Activated naive CD4-positive, alpha-beta T cell treated with Interleukin-2 at 50 U/mL for 16 hours (primary cell): ENCODE measurements around the gene CINP.
"Not testable (repeated sequence)": the region's sequence is repeated elsewhere in the genome, so short reads cannot be mapped to it uniquely, and the experiment has no call there.

Source experiments
- DNase-seq: peaks from one replicate; pipeline ENCODE4 v3.0.0-alpha.2; 2020

Gene CINP

GRCh38 chr14:102352213-102352612 lies 10.5 kb downstream of the CINP start:
- DNase-seq: no peak

- not testable (repeated sequence) for DNase-seq
These were observed 11.1 kb downstream of the CINP start for GRCh38 chr14:102351593-102351992.

- no peak for DNase-seq
These were observed 11.7 kb downstream of the CINP start for GRCh38 chr14:102351023-102351422.

- no peak for DNase-seq
These were observed 14.3 kb downstream of the CINP start for GRCh38 chr14:102348376-102348775.

- no peak for DNase-seq
These were observed 16.0 kb downstream of the CINP start for GRCh38 chr14:102346645-102347044.

GRCh38 chr14:102345232-102345631 lies 17.5 kb downstream of the CINP start:
- DNase-seq: no peak

GRCh38 chr14:102344485-102344884 lies 18.2 kb downstream of the CINP start:
- no peak for DNase-seq

GRCh38 chr14:102344084-102344483 lies 18.6 kb downstream of the CINP start:
- DNase-seq: no peak

GRCh38 chr14:102342238-102342637 lies 20.5 kb downstream of the CINP start:
- DNase-seq: no peak

- DNase-seq: no peak
These were observed 21.1 kb downstream of the CINP start for GRCh38 chr14:102341566-102341965.

GRCh38 chr14:102338724-102339123 lies 24.0 kb downstream of the CINP start:
- DNase-seq: no peak

GRCh38 chr14:102335163-102335562 lies 27.5 kb downstream of the CINP start:
- DNase-seq: no peak

- no peak for DNase-seq
These were observed 28.6 kb downstream of the CINP start for GRCh38 chr14:102333795-102334705.

- DNase-seq: no peak
These were observed 29.3 kb downstream of the CINP start for GRCh38 chr14:102333390-102333789.

GRCh38 chr14:102330806-102331205 lies 31.9 kb downstream of the CINP start:
- no peak for DNase-seq

- not testable (repeated sequence) for DNase-seq
These were observed 33.3 kb downstream of the CINP start for GRCh38 chr14:102329381-102329780.

GRCh38 chr14:102326583-102326982 lies 36.1 kb downstream of the CINP start:
- DNase-seq: no peak

GRCh38 chr14:102325791-102326345 lies 36.8 kb downstream of the CINP start:
- DNase-seq: no peak

GRCh38 chr14:102323102-102323501 lies 39.6 kb downstream of the CINP start:
- peak; percentile 25 for DNase-seq

GRCh38 chr14:102321456-102322422 lies 41.0 kb downstream of the CINP start:
- DNase-seq: no peak

GRCh38 chr14:102320671-102321455 lies 41.8 kb downstream of the CINP start:
- no peak for DNase-seq

GRCh38 chr14:102320033-102320660 lies 42.5 kb downstream of the CINP start:
- DNase-seq: peak; percentile 52
